ENCODE measurements around the gene USE1.

Gene USE1

GRCh38 chr19:17235971-17236777, 21.0 kb downstream of the USE1 start:
- no peak for DNase-seq

GRCh38 chr19:17236811-17237543, 21.8 kb downstream of the USE1 start:
- DNase-seq, result no peak

GRCh38 chr19:17237747-17238706, 22.9 kb downstream of the USE1 start:
- DNase-seq, result no peak

- no peak for DNase-seq
Observed at GRCh38 chr19:17240062-17240752, 25.1 kb downstream of the USE1 start.

GRCh38 chr19:17240826-17241399, 25.8 kb downstream of the USE1 start:
- DNase-seq, result no peak

GRCh38 chr19:17242431-17243208, 27.5 kb downstream of the USE1 start:
- no peak for DNase-seq

- no peak for DNase-seq
Observed at GRCh38 chr19:17243211-17243829, 28.2 kb downstream of the USE1 start.

GRCh38 chr19:17243830-17244617, 28.9 kb downstream of the USE1 start:
- peak; percentile 14 for DNase-seq

- no peak for DNase-seq
Observed at GRCh38 chr19:17244618-17245534, 29.7 kb downstream of the USE1 start.

- no peak for DNase-seq
Observed at GRCh38 chr19:17245535-17245984, 30.4 kb downstream of the USE1 start, which contains the start of gene NR2F6. TSS of gene NR2F6 (minus strand) at chr19:17245919. CDS start at chr19:17245220, 699 bp downstream.

GRCh38 chr19:17246681-17247425, 31.7 kb downstream of the USE1 start:
- no peak for DNase-seq

GRCh38 chr19:17248011-17248776, 33.0 kb downstream of the USE1 start:
- DNase-seq, result no peak

GRCh38 chr19:17249887-17250548, 34.9 kb downstream of the USE1 start:
- no peak for DNase-seq

- DNase-seq, result no peak
Observed at GRCh38 chr19:17254636-17255035, 39.5 kb downstream of the USE1 start.

- DNase-seq, result no peak
Observed at GRCh38 chr19:17255150-17255621, 40.0 kb downstream of the USE1 start.

- DNase-seq, result no peak
Observed at GRCh38 chr19:17256130-17256529, 41.0 kb downstream of the USE1 start.

All from T1000 (cell line).